ENCODE measurements around the gene GATA3.

GRCh38 chr10:8047452-8048280 is 6.8 kb upstream of the GATA3 start:
- TF ChIP-seq CTCF (IDR thresholded peaks at IDR 0.05) (no peak), POLR2A (IDR thresholded peaks at IDR 0.05) (no peak)

Data from esophagus squamous epithelium (tissue), 4 donors.